ENCODE data around the gene ADA.

- TF ChIP-seq CTCF (optimal IDR thresholded peaks at IDR 0.05 in 1 of 3, IDR thresholded peaks at IDR 0.05 in 1 of 3, conservative IDR thresholded peaks at IDR 0.05 in 1 of 3; ENCODE audit: extremely low read depth in 1 of 3, insufficient read depth in 2 of 3, low read length in 3 of 3) (no peak), EZH2 (IDR thresholded peaks at IDR 0.05; ENCODE audit: low read length) (no peak)
Measured at GRCh38 chr20:44601236-44601671, 50.2 kb downstream of the ADA start.

Data from keratinocyte (primary cell).